Measurements from ENCODE around the gene CASK. TPM values are rescaled to one million over a fixed set of nuclear protein-coding genes. Genes with fewer than 3 reads are reported as not detected.

The CASK gene
- total and polyA plus RNA-seq, 4 donors = 3.6 to 14.8 (median 6.2) TPM

DNA sequence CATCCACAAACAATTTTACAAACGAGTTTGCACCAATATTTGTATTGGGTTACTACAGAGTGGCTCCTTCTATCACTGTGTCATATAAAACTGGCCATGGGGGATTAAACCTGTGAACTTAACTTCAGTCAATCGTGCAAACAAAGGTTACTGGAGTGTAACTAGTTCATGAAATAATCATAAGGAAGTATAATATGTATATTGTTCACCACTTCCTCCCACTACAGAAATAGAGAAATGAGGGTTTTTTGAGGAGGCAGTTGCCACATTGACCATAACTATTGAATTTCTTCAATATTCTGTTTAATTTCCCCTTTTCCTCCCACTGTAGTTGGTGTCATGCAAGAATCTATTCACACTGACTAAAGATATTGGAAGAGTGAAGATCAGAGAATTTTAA lies 199.5 kb downstream of the CASK start, which contains the start of gene GPR82:
GPR82 (plus strand) TSS at position 356 of the 400 bp plus-strand sequence. CDS start 2,846 bp downstream, outside the sequence.
- Histone ChIP-seq H3K36me3 (ENCODE audit: control insufficient read depth in 4 of 4, insufficient read depth in 3 of 4, low read depth in 1 of 4, low read length in 3 of 4) (no peaks in the 10 kb centered on the region), H3K9me3 (ENCODE audit: control insufficient read depth in 4 of 4, low read length in 3 of 4) (peaks cover 0 to under 1% (median 0%) of the 10 kb centered on the region in 4 donors), H3K9ac (ENCODE audit: low read depth in 1 of 2, low read length in 2 of 2) (no peak within 1 kb of the TSS), H3K4me1 (ENCODE audit: control insufficient read depth in 4 of 4, insufficient read depth in 4 of 4, low read length in 3 of 4) (no peaks in the 10 kb centered on the region), H3K27ac (ENCODE audit: low read depth in 1 of 2, low read length in 2 of 2) (no peak within 1 kb of the TSS), H3K27me3 (ENCODE audit: control insufficient read depth in 4 of 4, insufficient read depth in 4 of 4, low read length in 3 of 4) (no peaks in the 10 kb centered on the region), H3K4me3 (ENCODE audit: low read depth in 1 of 3, low read length in 3 of 3) (no peak within 1 kb of the TSS)
- no peak for DNase-seq (ENCODE audit: low spot score)
- no peak for TF ChIP-seq RAD21 (IDR thresholded peaks at IDR 0.05)
- no peak for TF ChIP-seq NR2F2 (IDR thresholded peaks at IDR 0.05)
- TF ChIP-seq, protein P1, sequence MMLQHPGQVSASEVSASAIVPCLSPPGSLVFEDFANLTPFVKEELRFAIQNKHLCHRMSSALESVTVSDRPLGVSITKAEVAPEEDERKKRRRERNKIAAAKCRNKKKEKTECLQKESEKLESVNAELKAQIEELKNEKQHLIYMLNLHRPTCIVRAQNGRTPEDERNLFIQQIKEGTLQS (IDR thresholded peaks at IDR 0.05) = no peak
- no peak for TF ChIP-seq HNF4G (IDR thresholded peaks at IDR 0.05)
- TF ChIP-seq, protein P2, sequence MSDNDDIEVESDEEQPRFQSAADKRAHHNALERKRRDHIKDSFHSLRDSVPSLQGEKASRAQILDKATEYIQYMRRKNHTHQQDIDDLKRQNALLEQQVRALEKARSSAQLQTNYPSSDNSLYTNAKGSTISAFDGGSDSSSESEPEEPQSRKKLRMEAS (IDR thresholded peaks at IDR 0.05) = no peak
- TF ChIP-seq SP1 (IDR thresholded peaks at IDR 0.05) = no peak
- TF ChIP-seq, protein P3, sequence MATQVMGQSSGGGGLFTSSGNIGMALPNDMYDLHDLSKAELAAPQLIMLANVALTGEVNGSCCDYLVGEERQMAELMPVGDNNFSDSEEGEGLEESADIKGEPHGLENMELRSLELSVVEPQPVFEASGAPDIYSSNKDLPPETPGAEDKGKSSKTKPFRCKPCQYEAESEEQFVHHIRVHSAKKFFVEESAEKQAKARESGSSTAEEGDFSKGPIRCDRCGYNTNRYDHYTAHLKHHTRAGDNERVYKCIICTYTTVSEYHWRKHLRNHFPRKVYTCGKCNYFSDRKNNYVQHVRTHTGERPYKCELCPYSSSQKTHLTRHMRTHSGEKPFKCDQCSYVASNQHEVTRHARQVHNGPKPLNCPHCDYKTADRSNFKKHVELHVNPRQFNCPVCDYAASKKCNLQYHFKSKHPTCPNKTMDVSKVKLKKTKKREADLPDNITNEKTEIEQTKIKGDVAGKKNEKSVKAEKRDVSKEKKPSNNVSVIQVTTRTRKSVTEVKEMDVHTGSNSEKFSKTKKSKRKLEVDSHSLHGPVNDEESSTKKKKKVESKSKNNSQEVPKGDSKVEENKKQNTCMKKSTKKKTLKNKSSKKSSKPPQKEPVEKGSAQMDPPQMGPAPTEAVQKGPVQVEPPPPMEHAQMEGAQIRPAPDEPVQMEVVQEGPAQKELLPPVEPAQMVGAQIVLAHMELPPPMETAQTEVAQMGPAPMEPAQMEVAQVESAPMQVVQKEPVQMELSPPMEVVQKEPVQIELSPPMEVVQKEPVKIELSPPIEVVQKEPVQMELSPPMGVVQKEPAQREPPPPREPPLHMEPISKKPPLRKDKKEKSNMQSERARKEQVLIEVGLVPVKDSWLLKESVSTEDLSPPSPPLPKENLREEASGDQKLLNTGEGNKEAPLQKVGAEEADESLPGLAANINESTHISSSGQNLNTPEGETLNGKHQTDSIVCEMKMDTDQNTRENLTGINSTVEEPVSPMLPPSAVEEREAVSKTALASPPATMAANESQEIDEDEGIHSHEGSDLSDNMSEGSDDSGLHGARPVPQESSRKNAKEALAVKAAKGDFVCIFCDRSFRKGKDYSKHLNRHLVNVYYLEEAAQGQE (IDR thresholded peaks at IDR 0.05) = no peak
- no peak for TF ChIP-seq GABPA (IDR thresholded peaks at IDR 0.05 in 1 of 2, conservative IDR thresholded peaks at IDR 0.05 in 1 of 2)
- TF ChIP-seq HNF4A (conservative IDR thresholded peaks at IDR 0.05) = no peak
- TF ChIP-seq, protein P4, sequence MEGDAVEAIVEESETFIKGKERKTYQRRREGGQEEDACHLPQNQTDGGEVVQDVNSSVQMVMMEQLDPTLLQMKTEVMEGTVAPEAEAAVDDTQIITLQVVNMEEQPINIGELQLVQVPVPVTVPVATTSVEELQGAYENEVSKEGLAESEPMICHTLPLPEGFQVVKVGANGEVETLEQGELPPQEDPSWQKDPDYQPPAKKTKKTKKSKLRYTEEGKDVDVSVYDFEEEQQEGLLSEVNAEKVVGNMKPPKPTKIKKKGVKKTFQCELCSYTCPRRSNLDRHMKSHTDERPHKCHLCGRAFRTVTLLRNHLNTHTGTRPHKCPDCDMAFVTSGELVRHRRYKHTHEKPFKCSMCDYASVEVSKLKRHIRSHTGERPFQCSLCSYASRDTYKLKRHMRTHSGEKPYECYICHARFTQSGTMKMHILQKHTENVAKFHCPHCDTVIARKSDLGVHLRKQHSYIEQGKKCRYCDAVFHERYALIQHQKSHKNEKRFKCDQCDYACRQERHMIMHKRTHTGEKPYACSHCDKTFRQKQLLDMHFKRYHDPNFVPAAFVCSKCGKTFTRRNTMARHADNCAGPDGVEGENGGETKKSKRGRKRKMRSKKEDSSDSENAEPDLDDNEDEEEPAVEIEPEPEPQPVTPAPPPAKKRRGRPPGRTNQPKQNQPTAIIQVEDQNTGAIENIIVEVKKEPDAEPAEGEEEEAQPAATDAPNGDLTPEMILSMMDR (IDR thresholded peaks at IDR 0.05; ENCODE audit: low read depth, low read length, missing input control) = no peak
- no peak for TF ChIP-seq FOXA1 (IDR thresholded peaks at IDR 0.05)
- TF ChIP-seq, protein P5, sequence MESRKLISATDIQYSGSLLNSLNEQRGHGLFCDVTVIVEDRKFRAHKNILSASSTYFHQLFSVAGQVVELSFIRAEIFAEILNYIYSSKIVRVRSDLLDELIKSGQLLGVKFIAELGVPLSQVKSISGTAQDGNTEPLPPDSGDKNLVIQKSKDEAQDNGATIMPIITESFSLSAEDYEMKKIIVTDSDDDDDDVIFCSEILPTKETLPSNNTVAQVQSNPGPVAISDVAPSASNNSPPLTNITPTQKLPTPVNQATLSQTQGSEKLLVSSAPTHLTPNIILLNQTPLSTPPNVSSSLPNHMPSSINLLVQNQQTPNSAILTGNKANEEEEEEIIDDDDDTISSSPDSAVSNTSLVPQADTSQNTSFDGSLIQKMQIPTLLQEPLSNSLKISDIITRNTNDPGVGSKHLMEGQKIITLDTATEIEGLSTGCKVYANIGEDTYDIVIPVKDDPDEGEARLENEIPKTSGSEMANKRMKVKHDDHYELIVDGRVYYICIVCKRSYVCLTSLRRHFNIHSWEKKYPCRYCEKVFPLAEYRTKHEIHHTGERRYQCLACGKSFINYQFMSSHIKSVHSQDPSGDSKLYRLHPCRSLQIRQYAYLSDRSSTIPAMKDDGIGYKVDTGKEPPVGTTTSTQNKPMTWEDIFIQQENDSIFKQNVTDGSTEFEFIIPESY (IDR thresholded peaks at IDR 0.05) = no peak
- TF ChIP-seq TAF1 (conservative IDR thresholded peaks at IDR 0.05) = no peak
- no peak for TF ChIP-seq RXRA (IDR thresholded peaks at IDR 0.05)
- 41% methylated on average over 2 of the region's 2 CpGs for WGBS
